NCI-H1694 (cell line): ENCODE data around the gene NCR1.
"Not testable (repeated sequence)": the region's sequence is repeated elsewhere in the genome, so short reads cannot be mapped to it uniquely, and the experiment has no call there.

Experiments
- DNase-seq: peaks from one replicate; lab custom pipeline; 2025; lab: John Stamatoyannopoulos, UW

NCR1 gene

DNA sequence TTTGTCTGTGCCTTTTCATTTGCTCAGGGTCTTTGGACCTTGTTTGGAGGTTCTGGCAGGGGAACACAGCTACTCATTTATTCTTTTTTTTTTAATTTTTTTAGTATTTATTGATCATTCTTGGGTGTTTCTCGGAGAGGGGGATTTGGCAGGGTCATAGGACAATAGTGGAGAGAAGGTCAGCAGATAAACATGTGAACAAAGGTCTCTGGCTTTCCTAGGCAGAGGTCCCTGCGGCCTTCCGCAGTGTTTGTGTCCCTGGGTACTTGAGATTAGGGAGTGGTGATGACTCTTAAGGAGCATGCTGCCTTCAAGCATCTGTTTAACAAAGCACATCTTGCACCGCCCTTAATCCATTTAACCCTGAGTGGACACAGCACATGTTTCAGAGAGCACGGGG is 2.0 kb downstream of the NCR1 start:
- DNase-seq: not testable (repeated sequence)

DNA sequence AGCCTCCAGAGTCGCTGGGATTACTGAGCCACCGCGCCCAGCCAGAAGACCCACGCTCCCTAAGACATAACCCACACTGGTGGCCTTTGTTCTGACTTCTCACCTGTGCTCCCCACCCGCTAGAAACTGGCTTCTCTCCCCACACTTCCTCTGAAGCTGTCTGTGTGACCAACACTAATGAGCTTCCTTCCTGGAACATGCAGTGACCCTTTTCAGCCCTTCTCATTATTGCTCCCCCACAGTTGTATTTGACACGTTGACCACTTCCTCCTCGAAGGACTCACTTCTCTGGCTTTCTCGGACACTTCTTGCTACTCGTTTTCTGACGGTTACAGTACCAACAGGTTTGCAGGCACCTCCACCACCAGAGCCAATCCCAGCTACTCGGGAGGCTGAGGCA is 10.9 kb downstream of the NCR1 start:
- DNase-seq: no peak

DNA sequence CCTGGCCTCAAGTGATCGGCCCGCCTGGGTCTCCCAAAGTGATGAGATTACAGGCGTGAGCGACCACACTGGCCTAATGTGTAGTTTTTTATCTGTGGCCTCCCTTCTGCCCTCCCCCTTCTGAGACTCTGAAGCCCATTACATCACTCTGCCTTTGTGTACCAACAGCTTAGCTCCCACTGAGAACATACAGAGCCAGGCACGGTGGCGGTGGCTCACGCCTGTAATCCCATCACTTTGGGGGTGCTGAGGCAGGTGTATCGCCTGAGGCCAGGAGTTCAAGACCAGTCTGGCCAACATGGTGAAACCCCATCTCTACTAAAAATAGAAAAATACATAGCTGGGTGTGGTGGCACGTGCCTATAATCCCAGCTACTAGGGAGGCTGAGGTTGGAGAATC is 12.6 kb downstream of the NCR1 start:
- no peak for DNase-seq

DNA sequence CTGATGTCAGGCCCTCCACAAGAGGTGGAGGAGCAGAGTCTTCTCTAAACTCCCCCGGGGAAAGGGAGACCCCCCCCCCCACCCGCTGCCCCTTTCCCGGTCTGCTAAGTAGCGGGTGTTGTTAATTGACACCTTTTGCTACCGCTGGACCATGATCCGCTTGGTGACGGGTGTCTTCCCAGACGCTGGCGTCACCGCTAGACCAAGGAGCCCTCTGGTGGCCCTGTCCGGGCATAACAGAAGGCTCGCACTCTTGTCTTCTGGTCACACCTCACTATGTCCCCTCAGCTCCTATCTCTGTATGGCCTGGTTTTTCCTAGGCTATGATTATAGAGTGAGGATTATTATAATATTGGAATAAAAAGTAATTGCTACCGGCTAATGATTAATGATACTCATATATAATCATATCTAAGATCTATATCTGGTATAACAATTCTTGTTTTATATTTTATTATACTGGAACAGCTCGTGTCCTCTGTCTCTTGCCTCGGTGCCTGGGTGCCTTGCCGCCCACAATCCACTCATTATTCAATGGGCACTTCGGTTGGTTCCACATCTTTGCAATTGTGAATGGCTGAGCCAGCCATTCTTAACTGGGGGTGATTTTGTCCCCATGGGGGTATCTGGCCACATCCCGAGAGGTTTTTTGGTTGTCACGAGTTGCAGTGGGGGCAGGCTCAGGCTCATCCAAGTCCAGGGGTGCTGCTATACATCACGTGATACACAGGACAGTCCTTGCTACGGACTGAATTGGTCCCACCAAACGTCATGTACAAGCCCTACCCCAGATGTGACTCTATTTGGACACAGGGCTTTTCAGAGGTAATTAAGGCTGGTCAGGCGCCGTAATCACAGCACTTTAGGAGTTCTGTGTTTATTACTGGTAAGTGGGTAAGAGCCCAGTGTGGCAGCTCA is 14.0 kb downstream of the NCR1 start:
- not testable (repeated sequence) for DNase-seq

DNA sequence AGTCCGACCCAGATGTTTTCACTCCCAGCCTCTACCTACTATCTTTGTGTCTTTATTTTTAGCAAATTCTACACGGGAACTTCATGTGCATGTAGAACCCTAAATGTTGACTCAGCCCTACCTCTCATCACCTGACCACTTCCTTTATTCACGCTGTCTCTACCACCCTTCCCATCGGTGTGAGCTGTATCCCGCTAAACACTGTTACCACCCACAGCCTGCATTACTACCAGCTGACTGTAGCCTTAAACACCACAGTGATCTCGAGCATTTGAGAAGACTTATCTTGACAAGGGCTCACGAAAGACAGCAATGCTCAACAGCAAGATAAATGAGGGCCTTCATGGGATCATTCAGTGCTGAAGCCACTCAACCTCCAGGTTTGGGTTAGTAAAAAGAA is 15.1 kb downstream of the NCR1 start:
- DNase-seq: no peak

DNA sequence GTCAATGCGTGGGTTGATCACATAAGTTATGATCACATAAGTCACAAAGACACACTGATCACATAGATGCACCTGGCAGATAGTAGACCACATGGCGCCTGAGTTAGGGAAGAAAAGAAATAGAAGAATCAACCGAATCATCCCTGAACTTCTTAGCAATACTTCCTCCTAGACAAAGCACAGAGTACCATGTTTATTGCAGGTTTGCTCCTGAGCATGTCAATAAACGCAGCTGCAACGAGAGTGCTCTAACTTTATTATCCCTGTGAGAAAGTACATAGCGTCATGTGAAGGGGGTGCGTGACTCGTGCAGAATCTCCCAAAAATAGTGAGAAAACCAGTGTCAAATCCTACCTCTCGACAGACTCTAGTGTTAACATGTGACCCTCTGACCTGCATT is 17.3 kb downstream of the NCR1 start:
- DNase-seq: no peak

DNA sequence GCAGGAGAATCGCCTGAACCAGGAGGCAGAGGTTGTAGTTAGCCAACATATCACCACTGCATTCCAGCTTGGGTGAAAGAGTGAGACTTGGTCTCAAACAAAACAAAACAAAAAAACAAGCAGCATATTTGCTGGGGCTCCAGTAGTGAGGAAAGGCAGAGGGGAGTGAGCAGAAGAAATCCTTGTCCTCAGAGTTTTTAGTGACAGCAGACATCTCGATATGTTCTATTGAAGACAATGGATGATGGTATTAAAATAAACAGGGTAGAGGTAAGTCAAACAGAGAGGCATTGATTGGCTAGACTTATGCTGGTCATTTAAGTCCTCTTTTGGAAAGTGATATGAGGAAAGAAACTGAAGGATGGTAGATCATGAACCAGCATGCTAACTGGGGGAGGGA is 22.4 kb downstream of the NCR1 start:
- no peak for DNase-seq

DNA sequence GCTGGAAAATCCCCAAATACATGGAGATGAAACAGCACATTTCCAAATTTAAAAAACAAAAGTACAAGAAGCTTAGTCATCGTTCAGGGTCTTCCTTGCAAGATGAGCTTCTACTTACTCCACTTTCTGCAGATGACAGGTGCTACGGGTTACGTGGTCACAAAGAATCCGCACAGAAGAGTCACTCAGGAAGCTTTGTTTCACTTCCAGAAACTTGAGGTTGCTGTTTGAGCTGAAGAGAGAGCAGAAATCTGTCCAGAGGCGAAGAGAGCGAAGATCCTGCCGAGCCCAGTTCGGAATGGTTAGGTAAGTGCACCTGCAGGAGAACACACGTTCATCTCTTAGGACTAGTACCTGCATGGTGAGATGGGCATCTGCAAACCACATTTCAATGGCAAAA is 32.0 kb downstream of the NCR1 start:
- DNase-seq: no peak

DNA sequence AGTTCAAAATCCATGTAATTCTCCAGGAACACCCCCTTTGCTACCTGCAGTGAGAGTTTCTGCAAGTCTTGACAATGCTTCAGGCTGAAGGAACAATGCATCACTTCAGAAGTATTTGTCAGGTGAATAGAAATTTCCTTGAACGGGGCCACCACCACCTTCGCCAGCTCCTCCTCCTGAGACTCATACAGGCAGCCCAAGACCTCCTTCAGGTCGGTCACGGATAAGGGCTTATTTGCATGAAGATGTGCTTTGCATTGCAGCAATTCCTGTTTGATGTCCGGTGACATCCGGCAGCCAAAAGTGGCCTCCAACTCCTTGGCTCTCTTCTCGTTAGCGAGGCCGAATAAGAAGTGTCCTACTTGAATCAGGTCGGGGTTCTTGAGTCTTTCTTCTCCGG is 33.0 kb downstream of the NCR1 start:
- no peak for DNase-seq

DNA sequence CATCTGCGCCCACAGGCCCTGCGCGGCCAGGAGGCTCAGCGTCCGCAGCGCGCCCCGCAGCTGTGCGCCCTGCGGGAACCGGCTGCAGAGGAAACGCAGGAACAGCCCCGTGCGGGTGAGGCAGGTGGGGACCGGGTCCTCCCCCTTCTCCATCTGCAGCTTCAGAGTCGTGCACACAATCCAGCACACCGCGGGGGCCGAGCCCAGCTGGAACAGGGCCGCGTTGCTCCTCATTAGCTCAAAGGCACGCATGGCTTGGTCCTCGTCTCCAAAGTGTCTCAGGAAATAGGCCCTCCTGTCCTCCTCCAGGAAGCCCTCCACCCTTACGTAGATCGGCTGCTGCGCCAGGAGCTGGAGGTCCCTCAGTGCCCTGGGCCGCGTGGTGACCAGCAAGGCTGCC is 33.6 kb downstream of the NCR1 start:
- not testable (repeated sequence) for DNase-seq

DNA sequence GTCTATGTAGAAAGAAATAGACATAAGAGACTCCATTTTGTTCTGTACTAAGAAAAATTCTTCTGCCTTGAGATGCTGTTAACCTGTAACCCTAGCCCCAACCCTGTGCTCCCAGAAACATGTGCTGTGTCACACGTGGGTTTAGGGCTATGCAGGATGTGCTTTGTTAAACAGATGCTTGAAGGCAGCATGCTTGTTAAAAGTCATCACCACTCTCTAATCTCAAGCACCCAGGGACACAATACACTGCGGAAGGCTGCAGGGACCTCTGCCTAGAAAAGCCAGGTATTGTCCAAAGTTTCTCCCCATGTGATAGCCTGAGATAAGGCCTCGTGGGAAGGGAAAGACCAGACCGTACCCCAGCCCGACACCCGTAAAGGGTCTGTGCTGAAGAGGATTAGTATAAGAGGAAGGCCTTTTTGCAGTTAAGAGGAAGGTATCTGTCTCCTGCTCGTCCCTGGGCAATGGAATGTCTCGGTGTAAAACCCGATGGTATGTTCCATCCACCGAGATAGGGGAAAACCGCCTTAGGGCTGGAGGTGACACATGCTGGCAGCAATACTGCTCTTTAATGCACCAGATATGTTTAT is 37.9 kb downstream of the NCR1 start:
- not testable (repeated sequence) for DNase-seq

DNA sequence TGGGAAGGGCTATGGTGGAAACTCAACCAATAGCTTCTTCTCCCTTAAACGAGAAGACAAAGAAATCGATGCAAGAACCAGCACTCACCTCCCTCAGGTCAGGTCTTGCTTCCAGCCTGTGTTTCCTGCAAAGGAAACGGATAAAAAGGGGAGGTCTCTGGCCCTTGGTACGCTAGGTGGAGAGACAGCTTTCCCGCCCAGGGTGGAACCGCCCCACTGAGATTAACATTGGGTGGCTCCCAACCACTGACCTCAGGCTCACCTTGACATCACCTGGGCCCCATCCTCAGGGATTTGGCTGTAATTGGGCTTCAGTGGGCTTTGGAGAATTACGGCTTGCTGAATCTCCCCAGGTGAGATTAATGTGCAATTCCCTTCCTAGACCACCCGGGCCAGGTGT is 41.4 kb downstream of the NCR1 start, which contains the start of gene NLRP7:
Gene NLRP7, minus strand, starts transcription at position 150 of the 400 bp plus-strand sequence.
- no peak for DNase-seq

DNA sequence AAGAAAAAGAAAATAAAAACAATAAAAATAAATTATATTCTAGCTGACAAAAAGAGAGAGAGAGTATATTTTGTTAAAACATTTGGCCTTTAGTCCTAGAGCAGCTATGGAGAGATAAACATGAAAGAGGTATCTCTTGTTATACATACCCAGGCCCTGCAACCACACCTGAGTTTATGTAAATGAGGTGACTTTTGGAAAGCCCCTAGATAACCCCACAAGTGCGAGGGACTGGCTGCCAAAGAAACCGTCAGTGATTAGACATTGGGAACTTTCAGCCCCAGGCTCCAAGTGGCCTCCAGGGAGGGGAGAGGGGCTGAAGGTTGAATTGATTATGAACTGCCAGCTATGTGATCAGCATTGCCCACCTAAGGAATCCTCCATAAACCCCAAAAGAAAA is 43.5 kb downstream of the NCR1 start:
- no peak for DNase-seq

DNA sequence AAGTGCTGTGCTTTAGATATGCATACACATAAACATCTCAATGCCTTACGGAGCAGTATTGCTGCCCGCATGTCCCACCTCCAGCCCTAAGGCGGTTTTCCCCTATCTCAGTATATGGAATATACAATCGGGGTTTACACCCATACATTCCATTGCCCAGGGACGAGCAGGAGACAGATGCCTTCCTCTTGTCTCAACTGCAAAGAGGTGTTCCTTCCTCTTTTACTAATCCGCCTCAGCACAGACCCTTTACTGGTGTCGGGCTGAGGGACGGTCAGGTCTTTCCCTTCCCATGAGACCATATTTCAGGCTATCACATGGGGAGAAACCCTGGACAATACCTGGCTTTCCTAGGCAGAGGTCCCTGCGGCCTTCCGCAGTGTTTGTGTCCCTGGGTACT is 44.6 kb downstream of the NCR1 start:
- DNase-seq: not testable (repeated sequence)

DNA sequence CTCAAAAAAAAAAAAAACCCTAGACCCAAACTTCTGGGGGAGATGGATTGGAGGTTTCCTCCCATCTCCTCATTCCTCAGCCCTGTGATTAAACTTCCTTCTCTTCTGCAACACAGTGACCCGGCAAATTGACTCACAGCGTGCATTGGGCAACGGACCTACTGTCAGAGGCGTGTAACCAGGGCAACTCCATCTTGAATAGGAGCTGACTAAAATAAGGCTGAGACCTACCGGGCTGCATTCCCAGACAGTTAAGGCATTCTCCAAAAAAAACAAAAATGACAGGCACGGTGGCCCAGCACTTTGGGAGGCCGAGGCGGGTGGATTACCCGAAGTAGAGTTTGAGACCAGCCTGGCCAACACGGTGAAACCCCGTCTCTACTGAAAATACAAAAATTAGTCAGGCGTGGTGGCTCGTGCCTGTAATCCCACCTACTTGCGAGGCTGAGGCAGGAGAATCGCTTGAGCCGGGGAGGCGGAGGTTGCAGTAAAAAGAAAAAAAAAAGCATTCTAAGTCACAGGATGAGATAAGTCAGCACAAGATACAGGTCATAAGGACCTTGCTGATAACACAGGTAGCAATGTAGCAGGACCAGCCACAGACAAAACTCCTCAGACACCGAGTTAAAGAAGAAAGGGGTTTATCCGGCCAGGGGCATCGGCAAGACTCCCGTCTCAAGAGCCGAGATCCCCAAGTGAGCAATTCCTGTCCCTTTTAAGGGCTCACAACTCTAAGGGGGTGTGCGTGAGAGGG is 46.8 kb downstream of the NCR1 start:
- DNase-seq: no peak

DNA sequence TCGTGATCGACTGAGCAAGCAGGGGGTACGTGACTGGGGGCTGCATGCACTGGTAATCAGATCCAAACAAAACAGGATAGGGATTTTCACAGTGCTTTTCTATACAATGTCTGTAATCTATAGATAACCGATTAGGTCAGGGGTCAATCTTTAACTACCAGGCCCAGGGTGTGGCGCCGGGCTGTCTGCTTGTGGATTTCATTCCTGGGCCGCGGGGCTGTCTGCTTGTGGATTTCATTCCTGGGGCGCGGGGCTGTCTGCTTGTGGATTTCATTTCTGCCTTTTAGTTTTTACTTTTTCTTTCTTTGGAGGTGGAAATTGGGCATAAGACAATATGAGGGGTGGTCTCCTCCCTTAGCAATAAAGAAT is 47.4 kb downstream of the NCR1 start:
- not testable (repeated sequence) for DNase-seq

DNA sequence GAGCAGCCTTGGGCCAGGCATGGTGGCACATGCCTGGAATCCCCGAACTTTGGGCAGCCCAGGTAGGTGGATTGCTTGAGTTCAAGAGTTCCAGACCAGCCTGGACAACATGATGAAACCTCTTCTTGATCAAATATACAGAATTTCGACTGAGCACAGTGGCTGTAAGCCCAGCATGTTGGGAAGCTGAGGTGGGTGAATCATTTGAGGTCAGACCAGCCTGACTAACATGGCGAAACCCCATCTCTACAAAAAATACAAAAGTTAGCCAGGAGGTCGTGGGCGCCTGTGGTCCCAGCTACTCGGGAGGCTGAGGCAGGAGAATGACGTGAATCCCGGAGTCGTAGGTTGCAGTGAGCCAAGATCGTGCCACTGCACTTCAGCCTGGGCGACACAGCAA is 49.4 kb downstream of the NCR1 start:
- DNase-seq: no peak

DNA sequence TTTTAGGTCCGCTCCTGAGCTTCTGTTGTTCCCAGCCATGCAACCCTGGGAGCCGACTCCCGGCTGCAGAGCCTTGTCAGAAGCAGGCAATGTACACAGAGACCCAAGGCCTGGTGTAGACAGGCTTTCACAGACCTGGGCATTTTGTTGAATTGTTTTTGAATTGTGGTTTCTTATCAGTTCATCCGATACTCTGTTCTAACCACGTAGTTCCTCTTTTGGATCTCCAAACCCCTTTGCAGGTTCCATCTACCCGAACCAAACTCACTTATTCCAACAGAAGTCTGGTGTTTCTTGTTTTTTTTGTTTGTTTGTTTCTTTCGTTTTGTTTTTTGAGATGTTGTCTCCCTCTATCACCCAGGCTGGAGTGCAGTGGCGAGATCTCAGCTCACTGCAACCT is 53.9 kb downstream of the NCR1 start:
- DNase-seq: no peak
